ENCODE data around the gene PTPRD. TPM values are rescaled to one million over a fixed set of nuclear protein-coding genes. Genes with fewer than 3 reads are reported as not detected.

The PTPRD gene
- total and polyA plus RNA-seq, 9 of the 15 experiments (the other 6 are each of a cell fraction or from before 2014, with no cell fraction given): 0.11 TPM; not detected in 8

- DNase-seq (ENCODE audit: extremely low read depth in 1 of 4, low spot score in 3 of 4) (no peak), FAIRE-seq (no peak), ATAC-seq (no peak)
- H3K27ac ChIP-seq (ENCODE audit: extremely low read depth, low read depth, low read length): no peak overlapping the region
- no peaks in the 10 kb centered on the region for H3K9me1 ChIP-seq (ENCODE audit: control insufficient read depth, insufficient read depth, low read length)
- H3K9me3 ChIP-seq (replicated peaks; ENCODE audit: control insufficient read depth, insufficient read depth, low read depth, low read length): no peaks in the 10 kb centered on the region
- in situ Hi-C loops (cut with MboI): no loop called here
- H3K36me3 ChIP-seq (ENCODE audit: control insufficient read depth, insufficient read depth, low read length): no peaks in the 10 kb centered on the region
- H3K4me2 ChIP-seq (ENCODE audit: insufficient read depth, low read length): no peak overlapping the region
- CTCF ChIA-PET (ENCODE audit: low intra/inter-chr PET ratio): no interaction called here
- no peak overlapping the region for H3K9ac ChIP-seq (ENCODE audit: insufficient read depth in 1 of 2, low read depth in 2 of 2, low read length in 2 of 2)
- no peak overlapping the region for H2AFZ ChIP-seq (ENCODE audit: low read depth, low read length)
- no peaks in the 10 kb centered on the region for H3K79me2 ChIP-seq (ENCODE audit: control insufficient read depth, insufficient read depth, low read length)
- no peak for TF ChIP-seq STAT6 (CRISPR knock-in tag; IDR thresholded peaks at IDR 0.05)
- no peak for TF ChIP-seq KLF6 (CRISPR knock-in tag; IDR thresholded peaks at IDR 0.05; ENCODE audit: borderline replicate concordance)
- no peak for TF ChIP-seq KDM2B (CRISPR knock-in tag; IDR thresholded peaks at IDR 0.05)
- no peak for TF ChIP-seq POU5F1 (IDR thresholded peaks at IDR 0.05; ENCODE audit: borderline replicate concordance, low read depth, low read length, partially characterized antibody)
- TF ChIP-seq ZNF133 (CRISPR knock-in tag; IDR thresholded peaks at IDR 0.05): no peak
- TF ChIP-seq KDM5B (IDR thresholded peaks at IDR 0.05; ENCODE audit: insufficient replicate concordance, low read depth, low read length): no peak
- TF ChIP-seq BCL6 (CRISPR knock-in tag; IDR thresholded peaks at IDR 0.05): no peak
- TF ChIP-seq SIN3B (IDR thresholded peaks at IDR 0.05; ENCODE audit: low read depth): no peak
- no peak for TF ChIP-seq RBM34 (IDR thresholded peaks at IDR 0.05; ENCODE audit: borderline replicate concordance, insufficient read depth, low read length)
- no peak for TF ChIP-seq EHMT2 (IDR thresholded peaks at IDR 0.05)
- TF ChIP-seq ZBTB43 (CRISPR knock-in tag; IDR thresholded peaks at IDR 0.05): no peak
- no peak for TF ChIP-seq PPARD (CRISPR knock-in tag; IDR thresholded peaks at IDR 0.05)
- no peak for TF ChIP-seq SRF (CRISPR knock-in tag; IDR thresholded peaks at IDR 0.05)
- POLR2A ChIA-PET: no interaction called here
- H3K4me3 ChIP-seq: no peak overlapping the region
- no peaks in the 10 kb centered on the region for H4K20me1 ChIP-seq (replicated peaks; ENCODE audit: control insufficient read depth, insufficient read depth, low read length)
- no peaks in the 10 kb centered on the region for H3K27me3 ChIP-seq (ENCODE audit: control insufficient read depth in 2 of 2, insufficient read depth in 2 of 2, low read length in 2 of 2)
- 2% methylated on average over 5 of the region's 7 CpGs for whole genome bisulfite sequencing (ENCODE audit: insufficient coverage, low coverage, missing lambda C conversion rate)
- intact Hi-C loops (cut with micrococcal nuclease): no loop called here
- BruUV-seq (replicated peaks): no TSS peak
- no peaks in the 10 kb centered on the region for H3K4me1 ChIP-seq (replicated peaks in 1 of 2; ENCODE audit: control insufficient read depth in 2 of 2, insufficient read depth in 2 of 2, low read length in 2 of 2)
These were observed 2327.9 kb downstream of the PTPRD start for GRCh38 chr9:8284884-8285283.
